Suprapubic skin (tissue), 3 donors: Measurements from ENCODE around the gene ROBO1.

ENCODE experiments used
- CTCF ChIP-seq, 2 donors: fragments of 200-600 bp in 1 of 2; fragments of 450-650 bp in 1 of 2; sonication (generic) in 1 of 2; IDR thresholded peaks; one replicate each; pipeline ENCODE4 v1.5.1; 2016 to 2019; ENCODE audit warnings: antibody characterized with exemption in 2 of 2, mild to moderate bottlenecking in 1 of 2, moderate library complexity in 1 of 2
- POLR2AphosphoS5 ChIP-seq, 3 donors: sonication (generic); formaldehyde crosslinking; IDR thresholded peaks; one replicate each; pipeline ENCODE4 v1.6.1; 2017; ENCODE audit warnings: antibody characterized with exemption in 3 of 3

GRCh38 chr3:78792733-78793132, 975.1 kb downstream of the ROBO1 start:
- TF ChIP-seq CTCF (IDR thresholded peaks at IDR 0.05), result no peak
- no peak for TF ChIP-seq POLR2AphosphoS5 (IDR thresholded peaks at IDR 0.05)
